Measurements from ENCODE around the gene HOPX. TPM values are rescaled to one million over a fixed set of nuclear protein-coding genes. Genes with fewer than 3 reads are reported as not detected.
"Not testable (repeated sequence)": the region's sequence is repeated elsewhere in the genome, so short reads cannot be mapped to it uniquely, and the experiment has no call there.

The HOPX gene
- total RNA-seq, 1 experiment from 2014 or later, result 1.0 TPM

GRCh38 chr4:56637154-56637553 lies 43.9 kb downstream of the HOPX start:
- no peaks in the 10 kb centered on the region for H3K36me3 ChIP-seq (ENCODE audit: low read depth)
- no peak overlapping the region for H3K4me3 ChIP-seq
- no peaks in the 10 kb centered on the region for H3K9me3 ChIP-seq (ENCODE audit: insufficient read depth, low read depth)
- BruUV-seq (replicated peaks), result no TSS peak
- intact Hi-C loops (cut with micrococcal nuclease; ENCODE audit: unreplicated experiment), result no loop called here
- H3K4me2 ChIP-seq, result no peak overlapping the region
- no peaks in the 10 kb centered on the region for H3K79me2 ChIP-seq (ENCODE audit: low read depth)
- no peaks in the 10 kb centered on the region for H3K9me2 ChIP-seq (ENCODE audit: insufficient read depth)
- TF ChIP-seq EZH2 (IDR thresholded peaks at IDR 0.05; ENCODE audit: low read depth), result no peak
- TF ChIP-seq, protein P1, sequence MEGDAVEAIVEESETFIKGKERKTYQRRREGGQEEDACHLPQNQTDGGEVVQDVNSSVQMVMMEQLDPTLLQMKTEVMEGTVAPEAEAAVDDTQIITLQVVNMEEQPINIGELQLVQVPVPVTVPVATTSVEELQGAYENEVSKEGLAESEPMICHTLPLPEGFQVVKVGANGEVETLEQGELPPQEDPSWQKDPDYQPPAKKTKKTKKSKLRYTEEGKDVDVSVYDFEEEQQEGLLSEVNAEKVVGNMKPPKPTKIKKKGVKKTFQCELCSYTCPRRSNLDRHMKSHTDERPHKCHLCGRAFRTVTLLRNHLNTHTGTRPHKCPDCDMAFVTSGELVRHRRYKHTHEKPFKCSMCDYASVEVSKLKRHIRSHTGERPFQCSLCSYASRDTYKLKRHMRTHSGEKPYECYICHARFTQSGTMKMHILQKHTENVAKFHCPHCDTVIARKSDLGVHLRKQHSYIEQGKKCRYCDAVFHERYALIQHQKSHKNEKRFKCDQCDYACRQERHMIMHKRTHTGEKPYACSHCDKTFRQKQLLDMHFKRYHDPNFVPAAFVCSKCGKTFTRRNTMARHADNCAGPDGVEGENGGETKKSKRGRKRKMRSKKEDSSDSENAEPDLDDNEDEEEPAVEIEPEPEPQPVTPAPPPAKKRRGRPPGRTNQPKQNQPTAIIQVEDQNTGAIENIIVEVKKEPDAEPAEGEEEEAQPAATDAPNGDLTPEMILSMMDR (conservative IDR thresholded peaks at IDR 0.05), result no peak
- no peak overlapping the region for H2AFZ ChIP-seq
- H3K27me3 ChIP-seq (ENCODE audit: insufficient read depth, low read depth), result no peaks in the 10 kb centered on the region
- DNase-seq, result no peak
- peaks cover 17% of the 10 kb centered on the region for H3K4me1 ChIP-seq (replicated peaks; ENCODE audit: insufficient read depth)
- no peaks in the 10 kb centered on the region for H4K20me1 ChIP-seq (ENCODE audit: insufficient read depth)
- no peak overlapping the region for H3K27ac ChIP-seq
- peaks cover 15% of the 10 kb centered on the region for H3F3A ChIP-seq (ENCODE audit: insufficient read depth, low read depth)
- ChIA-PET POLR2A (ENCODE audit: unreplicated experiment) (no interaction called here), CTCF (no interaction called here)

DNA sequence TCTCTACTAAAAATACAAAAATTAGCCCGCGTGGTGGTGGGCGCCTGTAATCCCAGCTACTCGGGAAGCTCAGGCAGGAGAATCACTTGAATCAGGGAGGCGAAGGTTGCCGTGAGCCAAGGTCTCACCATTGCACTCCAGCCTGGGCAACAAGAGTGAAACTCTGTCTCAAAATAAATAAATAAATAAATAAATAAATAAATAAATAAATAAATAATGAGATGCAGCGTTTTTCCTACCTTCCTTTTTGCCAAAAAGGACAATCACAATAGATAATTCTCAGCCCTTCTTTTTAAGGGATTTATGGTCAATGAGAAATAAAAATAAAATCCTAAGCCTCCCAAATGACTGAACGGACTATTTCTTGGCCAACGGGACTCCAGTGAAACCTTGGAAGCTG lies 46.1 kb downstream of the HOPX start:
- H4K20me1 ChIP-seq (ENCODE audit: insufficient read depth); BruUV-seq (replicated peaks); H3K36me3 ChIP-seq (ENCODE audit: low read depth); H3K27me3 ChIP-seq (ENCODE audit: insufficient read depth, low read depth); H3K79me2 ChIP-seq (ENCODE audit: low read depth); H2AFZ ChIP-seq; H3F3A ChIP-seq (ENCODE audit: insufficient read depth, low read depth); H3K4me1 ChIP-seq (replicated peaks; ENCODE audit: insufficient read depth); H3K9me2 ChIP-seq (ENCODE audit: insufficient read depth); H3K27ac ChIP-seq; POLR2A ChIA-PET (ENCODE audit: unreplicated experiment); H3K9me3 ChIP-seq (ENCODE audit: insufficient read depth, low read depth); intact Hi-C loops (cut with micrococcal nuclease; ENCODE audit: unreplicated experiment); H3K4me2 ChIP-seq; H3K4me3 ChIP-seq; DNase-seq: not testable (repeated sequence)
- CTCF ChIA-PET, result interaction anchor here (0.6 kb wide), 1 partner anchor 1288 kb away, joined by 5 read pairs; no protein-coding TSS in a partner anchor

DNA sequence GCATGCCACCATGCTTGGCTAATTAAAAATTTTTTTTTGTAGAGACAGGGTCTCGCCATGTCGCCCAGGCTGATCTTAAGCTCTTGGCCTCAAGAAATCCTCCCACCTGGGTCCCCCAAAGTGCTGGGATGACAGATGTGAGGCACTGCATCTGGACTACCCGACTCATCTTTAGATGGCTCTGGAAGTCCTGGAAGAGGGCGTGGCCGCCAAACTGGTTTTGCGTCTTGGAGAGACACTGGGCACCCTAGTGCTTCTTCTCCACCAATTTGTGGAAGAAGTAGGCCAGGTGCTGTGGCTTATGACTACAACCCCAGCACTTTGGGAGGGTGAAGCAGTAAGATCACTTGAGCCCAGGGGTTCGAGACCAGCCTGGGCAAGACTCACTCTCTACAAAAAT lies 47.6 kb downstream of the HOPX start:
- POLR2A ChIA-PET (ENCODE audit: unreplicated experiment), result interaction anchor here (0.6 kb wide), 1 partner anchor 66 kb away, joined by 6 read pairs; no protein-coding TSS in a partner anchor
- Histone ChIP-seq H3K9me2 (ENCODE audit: insufficient read depth) (no peaks in the 10 kb centered on the region), H2AFZ (no peak overlapping the region), H3K79me2 (ENCODE audit: low read depth) (no peaks in the 10 kb centered on the region), H3K27ac (no peak overlapping the region), H3K9me3 (ENCODE audit: insufficient read depth, low read depth) (no peaks in the 10 kb centered on the region), H3F3A (ENCODE audit: insufficient read depth, low read depth) (no peaks in the 10 kb centered on the region), H3K4me3 (no peak overlapping the region), H3K4me1 (replicated peaks; ENCODE audit: insufficient read depth) (no peaks in the 10 kb centered on the region), H3K4me2 (no peak overlapping the region), H3K36me3 (ENCODE audit: low read depth) (no peaks in the 10 kb centered on the region), H4K20me1 (ENCODE audit: insufficient read depth) (no peaks in the 10 kb centered on the region), H3K27me3 (ENCODE audit: insufficient read depth, low read depth) (no peaks in the 10 kb centered on the region)
- intact Hi-C loops (cut with micrococcal nuclease; ENCODE audit: unreplicated experiment), result no loop called here
- CTCF ChIA-PET, result no interaction called here
- no TSS peak for BruUV-seq (replicated peaks)
- TF ChIP-seq EZH2 (IDR thresholded peaks at IDR 0.05; ENCODE audit: low read depth), result no peak
- TF ChIP-seq, protein P1 (conservative IDR thresholded peaks at IDR 0.05), result no peak
- DNase-seq, result peak in 1 of 2 experiments; percentile 12

All from PC-9 (cell line).